ENCODE measurements around the gene CTAGE8. TPM values are rescaled to one million over a fixed set of nuclear protein-coding genes. Genes with fewer than 3 reads are reported as not detected.
"Not testable (repeated sequence)": the region's sequence is repeated elsewhere in the genome, so short reads cannot be mapped to it uniquely, and the experiment has no call there.

Gene CTAGE8
- total and polyA plus RNA-seq, 2 of the 8 experiments (the other 6 are each of a cell fraction or from before 2014, with no cell fraction given) = not detected

GRCh38 chr7:144228810-144229209, 40.3 kb downstream of the CTAGE8 start:
- H3K4me1 ChIP-seq (replicated peaks in 1 of 4; ENCODE audit: control insufficient read depth in 3 of 4, insufficient read depth in 4 of 4, low read length in 3 of 4); CTCF ChIA-PET (ENCODE audit: partially characterized antibody); H4K5ac ChIP-seq (ENCODE audit: insufficient read length, low read depth, low read length); H2AFZ ChIP-seq (ENCODE audit: low read length); H3K23ac ChIP-seq (ENCODE audit: insufficient read length); H3K56ac ChIP-seq (replicated peaks; ENCODE audit: insufficient read length, low read depth, low read length); H3K18ac ChIP-seq (ENCODE audit: extremely low read depth, low read length); H3K9ac ChIP-seq (replicated peaks in 1 of 4; ENCODE audit: extremely low read depth in 1 of 4, low read depth in 3 of 4, low read length in 3 of 4); H2AK5ac ChIP-seq (ENCODE audit: low read depth, low read length); H2BK12ac ChIP-seq (ENCODE audit: low read depth, low read length); H4K8ac ChIP-seq (ENCODE audit: extremely low read depth, insufficient read depth, low read length); H3K14ac ChIP-seq (ENCODE audit: insufficient read length); H2BK5ac ChIP-seq (ENCODE audit: low read depth, low read length); H4K20me1 ChIP-seq (replicated peaks in 1 of 2; ENCODE audit: control insufficient read depth in 1 of 2, insufficient read depth in 2 of 2, low read length in 2 of 2); DNase-seq (ENCODE audit: low read depth in 1 of 2, low spot score in 2 of 2); FAIRE-seq; H2BK20ac ChIP-seq (ENCODE audit: low read length); H3K4me2 ChIP-seq (ENCODE audit: insufficient read depth in 1 of 2, low read depth in 2 of 2, low read length in 2 of 2); H3K27me3 ChIP-seq (replicated peaks in 1 of 4; ENCODE audit: control insufficient read depth in 3 of 4, extremely low read depth in 1 of 4, insufficient read depth in 3 of 4, low read length in 3 of 4); H3K79me2 ChIP-seq (ENCODE audit: control insufficient read depth in 1 of 2, insufficient read depth in 2 of 2, low read length in 2 of 2); H2BK15ac ChIP-seq (ENCODE audit: low read length); H3K23me2 ChIP-seq (ENCODE audit: low read depth, low read length); H3K9me3 ChIP-seq (ENCODE audit: insufficient read depth in 2 of 2, low read depth in 1 of 2, low read length in 1 of 2); H2BK120ac ChIP-seq (replicated peaks; ENCODE audit: low read depth, low read length); H3K4me3 ChIP-seq (ENCODE audit: extremely low read depth in 1 of 4, insufficient read depth in 2 of 4, low read depth in 3 of 4, low read length in 4 of 4); H3K36me3 ChIP-seq (ENCODE audit: control insufficient read depth in 2 of 4, insufficient read depth in 4 of 4, low read length in 3 of 4); H3K27ac ChIP-seq (ENCODE audit: low read depth, low read length); H3K79me1 ChIP-seq (ENCODE audit: low read depth, low read length); H4K91ac ChIP-seq (replicated peaks; ENCODE audit: insufficient read length, low read length); POLR2A ChIA-PET (ENCODE audit: partially characterized antibody); H3K4ac ChIP-seq (replicated peaks; ENCODE audit: insufficient read length, low read depth, low read length): not testable (repeated sequence)
- 90% methylated on average over 1 of the region's 3 CpGs; no CpG with 5 or more reads in 1 of the 2 experiments for WGBS, 2 experiments (ENCODE audit: extremely low coverage in 1 of 2, insufficient coverage in 1 of 2, insufficient read length in 1 of 2, insufficient replicate concordance in 2 of 2, low coverage in 1 of 2, low lambda C conversion rate in 2 of 2, missing lambda C conversion rate in 1 of 2)

DNA sequence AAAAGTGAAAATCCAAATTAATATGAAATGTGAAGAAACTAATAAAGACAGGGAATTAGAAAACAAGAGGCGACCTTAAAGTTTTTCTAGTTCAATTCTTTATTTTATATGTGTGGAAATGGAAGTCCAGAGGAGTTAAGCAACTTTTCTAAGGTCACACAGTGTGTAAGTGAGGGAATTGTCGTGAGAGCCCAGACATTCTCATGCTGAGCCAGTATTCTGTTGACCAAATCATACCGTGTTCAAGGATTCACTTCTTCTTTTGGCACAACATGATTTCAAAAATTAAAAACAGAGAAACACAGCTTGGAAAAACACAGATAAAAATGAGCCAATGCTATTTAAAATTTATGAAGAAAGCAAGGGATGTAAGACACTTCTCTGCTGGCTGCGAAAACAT, 42.2 kb downstream of the CTAGE8 start:
- H3K4me2 ChIP-seq (ENCODE audit: insufficient read depth in 1 of 2, low read depth in 2 of 2, low read length in 2 of 2); H3K4me3 ChIP-seq (ENCODE audit: extremely low read depth in 1 of 4, insufficient read depth in 2 of 4, low read depth in 3 of 4, low read length in 4 of 4); H2BK12ac ChIP-seq (ENCODE audit: low read depth, low read length); H2BK5ac ChIP-seq (ENCODE audit: low read depth, low read length); H3K9ac ChIP-seq (replicated peaks in 1 of 4; ENCODE audit: extremely low read depth in 1 of 4, low read depth in 3 of 4, low read length in 3 of 4); H3K27me3 ChIP-seq (replicated peaks in 1 of 4; ENCODE audit: control insufficient read depth in 3 of 4, extremely low read depth in 1 of 4, insufficient read depth in 3 of 4, low read length in 3 of 4); H3K9me3 ChIP-seq (ENCODE audit: insufficient read depth in 2 of 2, low read depth in 1 of 2, low read length in 1 of 2); H3K36me3 ChIP-seq (ENCODE audit: control insufficient read depth in 2 of 4, insufficient read depth in 4 of 4, low read length in 3 of 4); H4K5ac ChIP-seq (ENCODE audit: insufficient read length, low read depth, low read length); H2BK120ac ChIP-seq (replicated peaks; ENCODE audit: low read depth, low read length); DNase-seq (ENCODE audit: low read depth in 1 of 2, low spot score in 2 of 2); H4K91ac ChIP-seq (replicated peaks; ENCODE audit: insufficient read length, low read length); H3K18ac ChIP-seq (ENCODE audit: extremely low read depth, low read length); H3K4me1 ChIP-seq (replicated peaks in 1 of 4; ENCODE audit: control insufficient read depth in 3 of 4, insufficient read depth in 4 of 4, low read length in 3 of 4); H2BK20ac ChIP-seq (ENCODE audit: low read length); H3K23me2 ChIP-seq (ENCODE audit: low read depth, low read length); H2BK15ac ChIP-seq (ENCODE audit: low read length); H4K20me1 ChIP-seq (replicated peaks in 1 of 2; ENCODE audit: control insufficient read depth in 1 of 2, insufficient read depth in 2 of 2, low read length in 2 of 2); H3K27ac ChIP-seq (ENCODE audit: low read depth, low read length); H3K4ac ChIP-seq (replicated peaks; ENCODE audit: insufficient read length, low read depth, low read length); CTCF ChIA-PET (ENCODE audit: partially characterized antibody); H3K56ac ChIP-seq (replicated peaks; ENCODE audit: insufficient read length, low read depth, low read length); POLR2A ChIA-PET (ENCODE audit: partially characterized antibody); H2AK5ac ChIP-seq (ENCODE audit: low read depth, low read length); H4K8ac ChIP-seq (ENCODE audit: extremely low read depth, insufficient read depth, low read length); H3K79me1 ChIP-seq (ENCODE audit: low read depth, low read length); FAIRE-seq; H2AFZ ChIP-seq (ENCODE audit: low read length); H3K23ac ChIP-seq (ENCODE audit: insufficient read length); H3K14ac ChIP-seq (ENCODE audit: insufficient read length); H3K79me2 ChIP-seq (ENCODE audit: control insufficient read depth in 1 of 2, insufficient read depth in 2 of 2, low read length in 2 of 2): not testable (repeated sequence)
- 93% methylated on average over 2 of the region's 4 CpGs; no CpG with 5 or more reads in 1 of the 2 experiments for WGBS, 2 experiments (ENCODE audit: extremely low coverage in 1 of 2, insufficient coverage in 1 of 2, insufficient read length in 1 of 2, insufficient replicate concordance in 2 of 2, low coverage in 1 of 2, low lambda C conversion rate in 2 of 2, missing lambda C conversion rate in 1 of 2)
